Brain microvascular endothelial cell (primary cell): ENCODE measurements around the gene TBC1D20.
A peak's percentile ranks its signal among the peaks of the same experiment; 100 is the strongest.

Experiments
- DNase-seq: peaks from one replicate; pipeline ENCODE4 v3.0.0-alpha.2; 2020
- H3K27ac ChIP-seq: fragments of 250-450 bp; sonication (Bioruptor Pico); 2 replicates; pipeline ENCODE4 v1.5.1; 2020; ENCODE audit warnings: mild to moderate bottlenecking, moderate library complexity
- H3K27me3 ChIP-seq: fragments of 250-450 bp; sonication (Bioruptor Pico); replicated peaks from 2 replicates; pipeline ENCODE4 v1.5.1; 2020; ENCODE audit warnings: mild to moderate bottlenecking
- H3K36me3 ChIP-seq: fragments of 250-450 bp; sonication (Bioruptor Pico); replicated peaks from 2 replicates; pipeline ENCODE4 v1.5.1; 2020; ENCODE audit warnings: mild to moderate bottlenecking
- H3K4me3 ChIP-seq: 2 replicates; pipeline ENCODE4 v1.5.1; 2011; ENCODE audit warnings: low read depth, mild to moderate bottlenecking, control low read depth, low read length, moderate library complexity
- CTCF ChIP-seq: IDR thresholded peaks from 2 replicates; pipeline ENCODE4 v1.5.1; 2011; ENCODE audit warnings: low read depth, mild to moderate bottlenecking, moderate library complexity, low read length, control low read depth, inconsistent platforms; ENCODE audit errors: missing control alignments
- in situ Hi-C: cut with HindIII; loops from 2 replicates; pipeline ENCODE4 v1.10.0; 2017; ENCODE audit warnings: low sequenced_read_pairs, low pct_ligation_motif_present

The TBC1D20 gene

DNA sequence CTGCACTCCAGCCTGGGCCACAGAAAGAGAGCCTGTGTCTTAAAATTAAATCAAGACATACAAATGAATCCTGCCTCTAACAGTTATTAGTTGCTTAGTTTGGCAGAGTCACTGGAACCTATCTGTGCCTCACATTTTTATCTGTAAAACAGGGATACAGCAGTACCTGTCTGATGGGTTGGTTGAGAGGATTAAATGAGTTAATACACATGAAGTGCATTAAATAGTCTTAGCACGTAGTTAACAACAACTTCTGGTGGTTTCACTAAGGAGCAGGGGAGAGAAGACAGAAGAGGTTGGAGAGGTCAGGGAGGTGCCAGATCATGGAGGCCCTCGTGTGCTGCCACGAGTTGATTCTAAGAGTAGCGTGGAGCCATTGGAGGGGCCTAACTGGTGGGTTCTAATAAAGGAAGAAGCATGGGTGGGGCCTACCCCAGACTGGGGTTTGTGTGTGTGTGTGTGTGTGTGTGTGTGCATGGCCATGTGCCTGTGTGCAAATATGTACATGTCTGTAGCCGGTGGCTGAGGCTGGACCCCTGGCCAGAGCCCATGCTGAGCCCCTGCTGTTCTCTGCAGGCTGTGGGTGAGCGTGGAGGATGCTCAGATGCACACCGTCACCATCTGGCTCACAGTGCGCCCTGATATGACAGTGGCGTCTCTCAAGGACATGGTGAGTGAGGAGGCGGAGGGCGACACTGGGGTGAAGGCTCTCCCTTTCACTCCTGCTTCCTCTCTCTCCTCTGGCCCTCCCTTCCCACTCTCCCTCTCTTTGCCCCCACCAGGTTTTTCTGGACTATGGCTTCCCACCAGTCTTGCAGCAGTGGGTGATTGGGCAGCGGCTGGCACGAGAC lies 45.2 kb downstream of the TBC1D20 start:
- DNase-seq: no peak
- no peak for TF ChIP-seq CTCF
- no peaks in the 10 kb centered on the region for H3K27me3 ChIP-seq
- peaks cover 31% of the 10 kb centered on the region for H3K36me3 ChIP-seq
- in situ Hi-C loops: no loop called here
- H3K27ac ChIP-seq: no peak overlapping the region
- no peak overlapping the region for H3K4me3 ChIP-seq

- no peak for TF ChIP-seq CTCF
- Histone ChIP-seq H3K27ac (no peak overlapping the region), H3K27me3 (no peaks in the 10 kb centered on the region), H3K4me3 (no peak overlapping the region), H3K36me3 (peaks cover 22% of the 10 kb centered on the region)
- in situ Hi-C loops: no loop called here
- DNase-seq: no peak
Observed at GRCh38 chr20:415820-416322, 46.5 kb downstream of the TBC1D20 start.

DNA sequence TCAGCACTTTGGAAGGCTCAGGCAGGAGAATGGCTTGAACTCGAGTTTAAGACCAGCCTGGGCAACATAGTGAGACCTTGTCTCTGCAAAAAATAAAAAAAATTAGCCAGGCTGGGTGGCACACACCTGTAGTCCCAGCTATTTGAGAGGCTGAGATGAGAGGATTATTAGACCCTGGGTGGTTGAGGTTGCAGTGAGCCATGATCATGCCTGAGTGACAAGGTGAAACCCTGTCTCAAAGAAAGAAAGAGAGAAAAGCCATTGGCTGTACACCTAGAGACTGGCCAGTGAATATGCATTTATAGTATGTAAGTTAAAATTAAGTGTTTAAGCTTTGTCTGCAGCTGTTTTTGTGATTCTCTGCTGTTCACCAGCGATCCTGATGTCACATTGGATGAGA lies 48.2 kb downstream of the TBC1D20 start:
- in situ Hi-C loops: no loop called here
- peaks cover 19% of the 10 kb centered on the region for H3K36me3 ChIP-seq
- no peak for DNase-seq
- H3K27me3 ChIP-seq: no peaks in the 10 kb centered on the region
- TF ChIP-seq CTCF: no peak
- no peak overlapping the region for H3K4me3 ChIP-seq
- no peak overlapping the region for H3K27ac ChIP-seq

DNA sequence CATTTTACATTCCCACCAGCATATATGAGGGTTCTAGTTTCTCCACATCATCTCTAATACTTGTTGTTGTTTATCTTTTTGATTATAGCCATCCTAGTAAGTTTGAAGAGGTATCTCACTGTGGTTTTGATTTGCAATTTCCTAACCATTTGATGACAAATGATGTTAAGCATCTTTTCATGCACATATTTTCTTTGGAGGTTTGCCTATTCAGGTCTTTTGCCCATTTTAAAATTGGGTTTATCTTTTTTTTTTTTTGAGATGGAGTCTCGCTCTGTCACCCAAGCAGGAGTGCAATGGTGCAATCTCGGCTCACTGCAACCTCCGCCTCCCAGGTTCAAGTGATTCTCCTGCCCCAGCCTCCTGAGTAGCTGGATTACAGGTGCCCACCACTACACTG lies 50.3 kb downstream of the TBC1D20 start:
- TF ChIP-seq CTCF: no peak
- Histone ChIP-seq H3K27ac (no peak overlapping the region), H3K4me3 (no peak overlapping the region), H3K36me3 (peaks cover 12% of the 10 kb centered on the region), H3K27me3 (no peaks in the 10 kb centered on the region)
- no peak for DNase-seq
- in situ Hi-C loops: no loop called here

GRCh38 chr20:409697-410559 lies 52.4 kb downstream of the TBC1D20 start:
- Histone ChIP-seq H3K4me3 (peak overlapping the region; percentile 3), H3K27me3 (no peaks in the 10 kb centered on the region), H3K36me3 (peaks cover 11% of the 10 kb centered on the region), H3K27ac (no peak overlapping the region)
- no peak for TF ChIP-seq CTCF
- DNase-seq: no peak
- in situ Hi-C loops: no loop called here
